A673 (cell line): ENCODE data around the gene SYT5. TPM values are rescaled to one million over a fixed set of nuclear protein-coding genes. Genes with fewer than 3 reads are reported as not detected.
"Not testable (repeated sequence)": the region's sequence is repeated elsewhere in the genome, so short reads cannot be mapped to it uniquely, and the experiment has no call there.

Experiments used
- BruUV-seq: library from RNA; stranded (reverse); fragments of 400-500 nt; replicated peaks from 2 replicates; lab custom pipeline; 2021; lab: Mats Ljungman, UMichigan
- CTCF ChIA-PET: fragments of 300-600 bp; sonication (Branson Sonifier 250); formaldehyde crosslinking; loops from one replicate; lab custom pipeline; 2022; ENCODE audit warnings: antibody characterized with exemption; lab: Charles Lee
- POLR2A ChIA-PET: fragments of 300-600 bp; sonication (Branson Sonifier 250); formaldehyde crosslinking; loops from one replicate; lab custom pipeline; 2022; ENCODE audit warnings: antibody characterized with exemption; ENCODE audit not compliant: low non-redundant PET; lab: Charles Lee
- DNase-seq: peaks from one replicate; pipeline ENCODE4 v3.0.0-alpha.2; 2015; ENCODE audit warnings: low spot score
- H3K27ac ChIP-seq: fragments of 200-600 bp; sonication (generic); 2 replicates; pipeline ENCODE4 v1.5.1; 2016; ENCODE audit warnings: mixed run types, low read depth, mild to moderate bottlenecking, mixed read lengths, antibody characterized with exemption, low read length; ENCODE audit not compliant: poor library complexity, severe bottlenecking
- H3K27me3 ChIP-seq: fragments of 200-600 bp; sonication (generic); replicated peaks from 2 replicates; pipeline ENCODE4 v1.6.1; 2017; ENCODE audit warnings: mixed run types, low read depth, mild to moderate bottlenecking, mixed read lengths, antibody characterized with exemption, low read length; ENCODE audit not compliant: insufficient read depth, poor library complexity
- H3K36me3 ChIP-seq: fragments of 200-600 bp; sonication (generic); 2 replicates; pipeline ENCODE4 v1.6.1; 2016; ENCODE audit warnings: mixed run types, mild to moderate bottlenecking, mixed read lengths, antibody characterized with exemption, low read length; ENCODE audit not compliant: insufficient read depth, poor library complexity, severe bottlenecking
- H3K4me1 ChIP-seq: fragments of 200-600 bp; sonication (generic); 2 replicates; pipeline ENCODE4 v1.6.1; 2017; ENCODE audit warnings: mixed run types, mild to moderate bottlenecking, mixed read lengths, antibody characterized with exemption, low read length; ENCODE audit not compliant: insufficient read depth, poor library complexity, severe bottlenecking
- H3K4me3 ChIP-seq: fragments of 200-600 bp; sonication (generic); 2 replicates; pipeline ENCODE4 v1.5.1; 2016; ENCODE audit warnings: low read depth, mixed run types, mild to moderate bottlenecking, mixed read lengths, low read length; ENCODE audit not compliant: poor library complexity, severe bottlenecking
- H3K9me3 ChIP-seq: fragments of 200-600 bp; sonication (generic); 2 replicates; pipeline ENCODE4 v1.6.1; 2016; ENCODE audit warnings: mixed run types, low read depth, mild to moderate bottlenecking, mixed read lengths, antibody characterized with exemption, low read length; ENCODE audit not compliant: poor library complexity, severe bottlenecking
- EZH2 ChIP-seq: fragments of 200-600 bp; sonication (generic); IDR thresholded peaks from 2 replicates; pipeline ENCODE4 v1.6.1; 2017; ENCODE audit warnings: borderline replicate concordance, low read depth, mild to moderate bottlenecking, mixed read lengths, antibody characterized with exemption, low read length; ENCODE audit not compliant: poor library complexity, severe bottlenecking
- intact Hi-C: fragments of 100-400 bp; cut with micrococcal nuclease; formaldehyde crosslinking; loops from one replicate; pipeline ENCODE4 v1.10.0; 2022; ENCODE audit not compliant: unreplicated experiment
- total RNA-seq: library from RNA; stranded (reverse); gene quantifications from 2 replicates; pipeline ENCODE4 v1.2.3, GENCODE V29; 2021
- TF ChIP-seq, protein P1 (sequence below): fragments of 300-800, 200-600 bp; sonication (generic); conservative IDR thresholded peaks from 2 replicates; pipeline ENCODE4 v1.5.1; 2017; ENCODE audit warnings: low read depth, mild to moderate bottlenecking, antibody characterized with exemption, low read length, moderate library complexity, mixed read lengths

SYT5 gene
- total RNA-seq, 1 experiment from 2014 or later, result not detected

DNA sequence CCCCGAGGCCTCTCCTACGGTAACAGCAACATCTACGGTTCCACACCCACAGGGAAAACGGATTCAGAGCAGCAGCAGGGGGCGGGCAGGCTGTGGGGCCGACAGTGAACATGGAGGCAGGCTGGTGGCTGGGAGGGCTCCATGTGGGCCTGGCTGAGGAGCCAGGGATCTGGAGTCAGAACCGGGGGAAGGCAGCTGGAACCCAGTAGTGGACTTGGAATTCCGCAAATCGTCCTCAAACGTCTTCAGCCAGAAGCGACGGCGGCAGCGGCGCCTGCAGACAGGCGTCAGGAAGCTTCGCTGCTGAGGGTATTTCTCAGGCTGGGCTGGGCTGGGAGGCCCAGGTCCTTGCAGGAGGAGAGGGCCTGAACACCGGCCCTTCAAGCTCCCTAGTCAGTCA is 46.7 kb upstream of the SYT5 start:
- Histone ChIP-seq H3K27ac (no peak overlapping the region), H3K36me3 (peaks cover 11% of the 10 kb centered on the region), H3K4me3 (no peak overlapping the region), H3K27me3 (no peaks in the 10 kb centered on the region), H3K4me1 (no peaks in the 10 kb centered on the region), H3K9me3 (no peaks in the 10 kb centered on the region)
- no peak for DNase-seq
- no TSS peak for BruUV-seq
- TF ChIP-seq, protein P1, sequence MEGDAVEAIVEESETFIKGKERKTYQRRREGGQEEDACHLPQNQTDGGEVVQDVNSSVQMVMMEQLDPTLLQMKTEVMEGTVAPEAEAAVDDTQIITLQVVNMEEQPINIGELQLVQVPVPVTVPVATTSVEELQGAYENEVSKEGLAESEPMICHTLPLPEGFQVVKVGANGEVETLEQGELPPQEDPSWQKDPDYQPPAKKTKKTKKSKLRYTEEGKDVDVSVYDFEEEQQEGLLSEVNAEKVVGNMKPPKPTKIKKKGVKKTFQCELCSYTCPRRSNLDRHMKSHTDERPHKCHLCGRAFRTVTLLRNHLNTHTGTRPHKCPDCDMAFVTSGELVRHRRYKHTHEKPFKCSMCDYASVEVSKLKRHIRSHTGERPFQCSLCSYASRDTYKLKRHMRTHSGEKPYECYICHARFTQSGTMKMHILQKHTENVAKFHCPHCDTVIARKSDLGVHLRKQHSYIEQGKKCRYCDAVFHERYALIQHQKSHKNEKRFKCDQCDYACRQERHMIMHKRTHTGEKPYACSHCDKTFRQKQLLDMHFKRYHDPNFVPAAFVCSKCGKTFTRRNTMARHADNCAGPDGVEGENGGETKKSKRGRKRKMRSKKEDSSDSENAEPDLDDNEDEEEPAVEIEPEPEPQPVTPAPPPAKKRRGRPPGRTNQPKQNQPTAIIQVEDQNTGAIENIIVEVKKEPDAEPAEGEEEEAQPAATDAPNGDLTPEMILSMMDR, result no peak
- no peak for TF ChIP-seq EZH2
- intact Hi-C loops, result no loop called here
- ChIA-PET CTCF (no interaction called here), POLR2A (no interaction called here)

DNA sequence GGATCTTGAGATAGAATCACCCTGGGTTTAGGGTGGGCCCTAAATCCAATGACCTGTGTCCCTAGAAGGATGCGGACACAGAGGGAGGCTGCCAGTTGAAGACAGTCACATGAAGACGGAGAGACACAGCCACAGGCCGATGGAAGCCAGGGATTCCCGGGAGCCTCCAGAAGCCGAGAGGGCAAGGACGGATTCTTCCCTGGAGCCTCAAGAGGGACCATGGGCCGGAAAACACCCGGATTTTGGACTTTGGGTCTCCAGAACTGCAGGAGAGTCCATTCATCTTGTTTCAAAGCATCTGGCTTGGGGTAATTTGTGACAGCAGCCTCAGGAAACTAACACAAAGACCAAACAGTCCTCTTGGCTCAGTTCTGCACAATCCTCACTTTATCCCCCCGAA is 46.2 kb upstream of the SYT5 start:
- ChIA-PET CTCF (no interaction called here), POLR2A (no interaction called here)

GRCh38 chr19:55225415-55225958 is 45.4 kb upstream of the SYT5 start:
- intact Hi-C loops, result no loop called here
- TF ChIP-seq, protein P1, result no peak
- no peak for TF ChIP-seq EZH2
- H3K4me1 ChIP-seq, result no peaks in the 10 kb centered on the region
- no peaks in the 10 kb centered on the region for H3K9me3 ChIP-seq
- H3K36me3 ChIP-seq, result no peaks in the 10 kb centered on the region
- POLR2A ChIA-PET, result no interaction called here
- DNase-seq, result no peak
- H3K4me3 ChIP-seq, result no peak overlapping the region
- no peaks in the 10 kb centered on the region for H3K27me3 ChIP-seq
- CTCF ChIA-PET, result no interaction called here
- no peak overlapping the region for H3K27ac ChIP-seq
- BruUV-seq, result no TSS peak

More for the DNA sequence above, 46.2 kb upstream of the SYT5 start:
- no peak overlapping the region for H3K4me3 ChIP-seq
- no TSS peak for BruUV-seq
- TF ChIP-seq EZH2, result no peak
- TF ChIP-seq, protein P1, result no peak
- H3K9me3 ChIP-seq, result no peaks in the 10 kb centered on the region
- no peaks in the 10 kb centered on the region for H3K4me1 ChIP-seq
- H3K27ac ChIP-seq, result no peak overlapping the region
- DNase-seq, result no peak
- no peaks in the 10 kb centered on the region for H3K27me3 ChIP-seq
- intact Hi-C loops, result no loop called here
- H3K36me3 ChIP-seq, result peaks cover 6% of the 10 kb centered on the region

DNA sequence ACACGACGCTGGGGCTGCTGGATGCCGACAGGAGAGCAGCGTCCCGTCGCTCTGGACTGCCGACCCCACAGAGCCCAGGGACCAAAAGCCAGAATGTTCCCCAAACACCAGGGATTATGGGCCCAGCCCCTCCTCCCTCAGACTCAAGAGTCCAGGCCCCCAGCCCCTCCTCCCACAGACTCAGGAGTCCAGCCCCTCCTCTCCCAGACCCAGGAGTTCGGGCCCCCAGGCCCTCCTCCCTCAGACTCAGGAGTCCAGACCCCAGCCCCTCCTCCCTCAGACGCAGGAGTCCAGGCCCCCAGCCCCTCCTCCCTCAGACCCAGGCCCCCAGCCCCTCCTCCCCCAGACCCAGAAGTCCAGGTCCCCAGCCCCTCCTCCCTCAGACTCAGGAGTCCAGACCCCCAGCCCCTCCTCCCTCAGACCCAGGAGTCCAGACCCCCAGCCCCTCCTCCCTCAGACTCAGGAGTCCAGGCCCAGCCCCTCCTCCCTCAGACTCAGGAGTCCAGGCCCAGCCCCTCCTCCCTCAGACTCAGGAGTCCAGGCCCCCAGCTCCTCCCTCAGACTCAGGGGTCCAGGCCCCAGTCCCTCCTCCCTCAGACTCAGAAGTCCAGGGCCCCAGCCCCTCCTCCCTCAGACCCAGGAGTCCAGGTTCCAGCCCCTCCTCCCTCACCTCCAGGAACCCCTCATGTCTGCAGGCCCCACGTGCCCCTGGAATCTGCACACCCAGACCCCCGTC is 44.8 kb upstream of the SYT5 start:
- DNase-seq, H3K4me1 ChIP-seq, H3K36me3 ChIP-seq, BruUV-seq, H3K27me3 ChIP-seq, CTCF ChIA-PET, intact Hi-C loops, POLR2A ChIA-PET, H3K4me3 ChIP-seq, H3K27ac ChIP-seq, H3K9me3 ChIP-seq: not testable (repeated sequence)
